ENCODE data around the gene ZSCAN1.

ZSCAN1 gene

GRCh38 chr19:58038688-58039204 is 4.9 kb downstream of the ZSCAN1 start:
- no peak for DNase-seq (ENCODE audit: low read depth, low spot score)

- no peak for DNase-seq (ENCODE audit: low read depth, low spot score)
Measured at GRCh38 chr19:58040751-58041525, 7.1 kb downstream of the ZSCAN1 start.

GRCh38 chr19:58042495-58043340 is 8.9 kb downstream of the ZSCAN1 start:
- DNase-seq (ENCODE audit: low read depth, low spot score), result no peak

- no peak for DNase-seq (ENCODE audit: low read depth, low spot score)
Measured at GRCh38 chr19:58044391-58044790, 10.6 kb downstream of the ZSCAN1 start.

GRCh38 chr19:58044886-58045285 is 11.1 kb downstream of the ZSCAN1 start:
- no peak for DNase-seq (ENCODE audit: low read depth, low spot score)

- no peak for DNase-seq (ENCODE audit: low read depth, low spot score)
Measured at GRCh38 chr19:58045411-58046050, 11.7 kb downstream of the ZSCAN1 start.

GRCh38 chr19:58046856-58047255 is 13.0 kb downstream of the ZSCAN1 start:
- DNase-seq (ENCODE audit: low read depth, low spot score), result no peak

GRCh38 chr19:58047672-58048071 is 13.8 kb downstream of the ZSCAN1 start:
- DNase-seq (ENCODE audit: low read depth, low spot score), result no peak

- DNase-seq (ENCODE audit: low read depth, low spot score), result no peak
Measured at GRCh38 chr19:58052256-58052655, 18.4 kb downstream of the ZSCAN1 start.

- no peak for DNase-seq (ENCODE audit: low read depth, low spot score)
Measured at GRCh38 chr19:58053480-58054156, 19.8 kb downstream of the ZSCAN1 start.

GRCh38 chr19:58054901-58055874 is 21.4 kb downstream of the ZSCAN1 start:
- no peak for DNase-seq (ENCODE audit: low read depth, low spot score)

GRCh38 chr19:58056261-58056660 is 22.4 kb downstream of the ZSCAN1 start:
- no peak for DNase-seq (ENCODE audit: low read depth, low spot score)

- DNase-seq (ENCODE audit: low read depth, low spot score), result no peak
Measured at GRCh38 chr19:58056861-58057260, 23.0 kb downstream of the ZSCAN1 start.

GRCh38 chr19:58058467-58058866 is 24.6 kb downstream of the ZSCAN1 start:
- DNase-seq (ENCODE audit: low read depth, low spot score), result no peak

GRCh38 chr19:58059003-58059670 is 25.3 kb downstream of the ZSCAN1 start, which contains the start of gene ZNF135:
TSS of gene ZNF135 (plus strand) at chr19:58059282. CDS start at chr19:58060003, 721 bp downstream.
- DNase-seq (ENCODE audit: low read depth, low spot score), result peak; percentile 91

- DNase-seq (ENCODE audit: low read depth, low spot score), result no peak
Measured at GRCh38 chr19:58059671-58060078, 25.9 kb downstream of the ZSCAN1 start.

- no peak for DNase-seq (ENCODE audit: low read depth, low spot score)
Measured at GRCh38 chr19:58060231-58060630, 26.4 kb downstream of the ZSCAN1 start.

- no peak for DNase-seq (ENCODE audit: low read depth, low spot score)
Measured at GRCh38 chr19:58063712-58064111, 29.9 kb downstream of the ZSCAN1 start.

GRCh38 chr19:58067240-58067912 is 33.6 kb downstream of the ZSCAN1 start:
- peak; percentile 8 for DNase-seq (ENCODE audit: low read depth, low spot score)

Data from ELF-1 (cell line).